PC-3 (cell line): ENCODE measurements around the gene TBX2. TPM values are rescaled to one million over a fixed set of nuclear protein-coding genes. Genes with fewer than 3 reads are reported as not detected.

Experiments
- ATAC-seq: fragments of 200-7000 bp; cut with Tn5 transposase; 2 replicates; pipeline ENCODE4 v1.9.1; 2020; ENCODE audit warnings: mild to moderate bottlenecking, moderate library complexity
- BruUV-seq: library from RNA; stranded (reverse); fragments of 400-500 nt; replicated peaks from 2 replicates; lab custom pipeline; 2021; lab: Mats Ljungman, UMichigan
- CTCF ChIA-PET: fragments of 300-600 bp; sonication (Branson Sonifier 250); formaldehyde crosslinking; loops from one replicate; lab custom pipeline; 2022; ENCODE audit warnings: antibody characterized with exemption; lab: Charles Lee
- POLR2A ChIA-PET: fragments of 300-600 bp; sonication (Branson Sonifier 250); formaldehyde crosslinking; loops from one replicate; lab custom pipeline; 2022; ENCODE audit warnings: antibody characterized with exemption; ENCODE audit not compliant: unreplicated experiment; lab: Charles Lee
- DNase-seq: peaks from one replicate; pipeline ENCODE4 v3.0.0-alpha.2; 2015
- H2AFZ ChIP-seq: fragments of 300-600 bp; sonication (generic); 2 replicates; pipeline ENCODE4 v1.6.0; 2016; ENCODE audit warnings: antibody characterized with exemption, low read length
- H3F3A ChIP-seq: fragments of 300-600 bp; sonication (generic); one replicate; pipeline ENCODE4 v1.6.0; 2017; ENCODE audit warnings: antibody characterized with exemption, low read length, control low read depth, mild to moderate bottlenecking; ENCODE audit not compliant: unreplicated experiment
- H3K27ac ChIP-seq: fragments of 300-600 bp; sonication (generic); 2 replicates; pipeline ENCODE4 v1.5.1; 2016; ENCODE audit warnings: mild to moderate bottlenecking, low read length
- H3K27me3 ChIP-seq: fragments of 300-600 bp; sonication (generic); 2 replicates; pipeline ENCODE4 v1.6.1; 2016; ENCODE audit warnings: low read length, mixed read lengths
- H3K36me3 ChIP-seq: fragments of 300-600 bp; sonication (generic); 2 replicates; pipeline ENCODE4 v1.6.1; 2016; ENCODE audit warnings: low read depth, mixed run types, low read length, mixed read lengths
- H3K4me1 ChIP-seq: fragments of 300-600 bp; sonication (generic); 2 replicates; pipeline ENCODE4 v1.5.1; 2016; ENCODE audit warnings: low read length; ENCODE audit not compliant: insufficient read depth
- H3K4me2 ChIP-seq: fragments of 300-600 bp; sonication (generic); 2 replicates; pipeline ENCODE4 v1.6.0; 2016; ENCODE audit warnings: low read length
- H3K4me3 ChIP-seq: fragments of 300-600 bp; sonication (generic); 2 replicates; pipeline ENCODE4 v1.5.1; 2016; ENCODE audit warnings: mild to moderate bottlenecking, low read length, mixed read lengths
- H3K79me2 ChIP-seq: fragments of 300-600 bp; sonication (generic); 2 replicates; pipeline ENCODE4 v1.6.1; 2017; ENCODE audit warnings: low read length, mixed read lengths
- H3K9ac ChIP-seq: fragments of 300-600 bp; sonication (generic); 2 replicates; pipeline ENCODE4 v1.6.0; 2016; ENCODE audit warnings: mild to moderate bottlenecking, low read length
- H3K9me2 ChIP-seq: fragments of 300-600 bp; sonication (generic); replicated peaks from 2 replicates; pipeline ENCODE4 v1.6.1; 2016; ENCODE audit warnings: mixed run types, low read length, mixed read lengths
- H3K9me3 ChIP-seq: fragments of 300-600 bp; sonication (generic); 2 replicates; pipeline ENCODE4 v1.6.1; 2016; ENCODE audit warnings: low read length, mixed read lengths
- H4K20me1 ChIP-seq: fragments of 300-600 bp; sonication (generic); 2 replicates; pipeline ENCODE4 v1.6.1; 2016; ENCODE audit warnings: low read length, mixed read lengths
- CTCF ChIP-seq: fragments of 300-600 bp; sonication (generic); conservative IDR thresholded peaks from 2 replicates; pipeline ENCODE4 v1.5.1; 2017; ENCODE audit warnings: antibody characterized with exemption, low read depth, mild to moderate bottlenecking, low read length
- EZH2 ChIP-seq: fragments of 300-600 bp; sonication (generic); IDR thresholded peaks from one replicate; pipeline ENCODE4 v1.6.1; 2017; ENCODE audit warnings: antibody characterized with exemption, mild to moderate bottlenecking, low read length; ENCODE audit not compliant: unreplicated experiment
- EZH2phosphoT487 ChIP-seq: fragments of 300-600 bp; sonication (generic); IDR thresholded peaks from 2 replicates; pipeline ENCODE4 v1.6.1; 2018; ENCODE audit warnings: mild to moderate bottlenecking, antibody characterized with exemption, low read length, borderline replicate concordance
- intact Hi-C: fragments of 100-400 bp; cut with micrococcal nuclease; formaldehyde crosslinking; loops from 2 replicates; pipeline ENCODE4 v1.9.0; 2023
- total RNA-seq: library from RNA; depleted of rRNA; stranded (reverse); fragments of >200 nt; gene quantifications from 2 replicates; pipeline ENCODE4 v1.2.3, GENCODE V29; 2014

TBX2 gene
- total RNA-seq, 1 experiment from 2014 or later, result 7.1 TPM

- Histone ChIP-seq H3K4me1 (peaks cover 13% of the 10 kb centered on the region), H3K9me3 (no peaks in the 10 kb centered on the region), H3K4me3 (no peak overlapping the region), H2AFZ (no peak overlapping the region), H3K79me2 (peaks cover 20% of the 10 kb centered on the region), H3F3A (no peaks in the 10 kb centered on the region), H3K9ac (no peak overlapping the region), H4K20me1 (no peaks in the 10 kb centered on the region), H3K9me2 (no peaks in the 10 kb centered on the region), H3K4me2 (no peak overlapping the region), H3K27me3 (no peaks in the 10 kb centered on the region), H3K36me3 (no peaks in the 10 kb centered on the region), H3K27ac (no peak overlapping the region)
- ChIA-PET CTCF (no interaction called here), POLR2A (no interaction called here)
- TF ChIP-seq EZH2phosphoT487 (no peak), EZH2 (no peak), CTCF (no peak)
- intact Hi-C loops, result no loop called here
- ATAC-seq (no peak), DNase-seq (no peak)
- BruUV-seq, result no TSS peak
These were observed 3.5 kb downstream of the TBX2 start for GRCh38 chr17:61402978-61403800.

- Histone ChIP-seq H2AFZ (no peak overlapping the region), H3K4me2 (no peak overlapping the region), H3K36me3 (no peaks in the 10 kb centered on the region), H3K4me3 (no peak overlapping the region), H3K4me1 (peaks cover 14% of the 10 kb centered on the region), H3K27me3 (no peaks in the 10 kb centered on the region), H4K20me1 (no peaks in the 10 kb centered on the region), H3K9me2 (no peaks in the 10 kb centered on the region), H3K9ac (no peak overlapping the region), H3K27ac (no peak overlapping the region), H3K9me3 (no peaks in the 10 kb centered on the region), H3F3A (no peaks in the 10 kb centered on the region), H3K79me2 (peaks cover 16% of the 10 kb centered on the region)
- intact Hi-C loops, result no loop called here
- TF ChIP-seq CTCF (no peak), EZH2phosphoT487 (no peak), EZH2 (no peak)
- ATAC-seq (no peak), DNase-seq (no peak)
- POLR2A ChIA-PET, result no interaction called here
- no TSS peak for BruUV-seq
- CTCF ChIA-PET, result no interaction called here
These were observed 4.4 kb downstream of the TBX2 start for GRCh38 chr17:61403801-61404662.

- ChIA-PET CTCF (no interaction called here), POLR2A (no interaction called here)
- DNase-seq, result no peak
- Histone ChIP-seq H3F3A (no peaks in the 10 kb centered on the region), H2AFZ (no peak overlapping the region), H3K9me2 (no peaks in the 10 kb centered on the region), H3K9me3 (no peaks in the 10 kb centered on the region), H3K27ac (no peak overlapping the region), H3K4me1 (peaks cover 15% of the 10 kb centered on the region), H3K9ac (no peak overlapping the region), H4K20me1 (no peaks in the 10 kb centered on the region), H3K4me3 (no peak overlapping the region), H3K36me3 (no peaks in the 10 kb centered on the region), H3K4me2 (no peak overlapping the region), H3K79me2 (peaks cover 16% of the 10 kb centered on the region), H3K27me3 (no peaks in the 10 kb centered on the region)
- ATAC-seq, result no peak
- TF ChIP-seq EZH2phosphoT487, result no peak
- no peak for TF ChIP-seq EZH2
- TF ChIP-seq CTCF, result no peak
- intact Hi-C loops, result no loop called here
- no TSS peak for BruUV-seq
These were observed 4.9 kb downstream of the TBX2 start for GRCh38 chr17:61404663-61404912.
